ENCODE results near the gene KDM2A.

The KDM2A gene

DNA sequence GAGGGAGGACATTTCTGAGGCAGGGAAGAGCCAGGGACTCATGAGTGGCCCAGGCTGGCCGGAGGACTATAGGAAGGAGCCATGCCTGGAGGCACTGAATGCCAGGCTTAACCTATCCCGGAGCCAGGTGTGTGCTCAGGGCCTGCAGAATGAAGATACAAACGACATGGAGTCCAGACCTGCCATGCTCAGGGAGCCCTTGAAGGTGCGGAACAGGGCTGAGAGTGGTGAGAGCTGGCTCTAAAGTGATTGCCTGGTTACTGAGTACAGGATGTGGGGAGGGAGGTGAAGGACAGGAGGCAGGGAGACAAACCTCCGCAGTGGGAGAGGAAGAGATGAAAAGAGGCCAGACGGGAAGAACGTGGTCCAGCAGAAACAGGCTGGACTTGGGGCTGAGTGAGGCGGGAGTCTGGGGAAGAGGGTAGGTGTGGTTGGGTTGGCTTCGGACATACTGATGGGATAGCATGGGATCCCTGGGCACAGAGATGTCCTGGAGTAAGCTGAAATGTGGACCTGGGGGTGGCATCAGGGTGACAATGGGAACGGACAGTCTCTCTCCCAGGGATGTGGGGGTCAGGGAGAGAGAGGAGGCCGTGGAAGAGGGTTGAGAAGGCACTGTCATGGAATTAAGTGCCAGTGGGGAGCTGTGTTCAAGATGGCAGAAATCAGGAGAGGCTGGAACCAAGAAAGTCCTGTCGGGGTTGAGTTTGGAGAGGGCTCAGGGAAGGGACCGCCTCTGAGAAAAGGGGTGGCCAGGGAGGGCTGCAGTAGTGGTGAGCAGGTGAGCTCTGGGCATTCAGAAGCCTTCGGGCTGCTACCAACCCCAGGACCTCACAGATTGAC is 168.5 kb downstream of the KDM2A start:
- no peak for DNase-seq

DNA sequence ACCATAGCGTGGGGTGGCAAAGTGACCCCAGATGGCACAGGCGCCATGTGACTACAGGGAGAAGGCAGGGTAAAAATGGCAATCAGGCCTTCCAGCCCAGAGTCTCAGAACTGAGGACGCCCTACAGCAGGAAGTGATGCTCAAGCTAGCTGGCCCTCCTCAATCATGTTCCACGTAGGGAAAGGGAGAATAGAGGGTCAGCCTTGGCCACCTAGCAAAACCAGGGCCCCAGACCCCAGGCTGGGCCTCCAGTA is 169.1 kb downstream of the KDM2A start:
- no peak for DNase-seq

DNA sequence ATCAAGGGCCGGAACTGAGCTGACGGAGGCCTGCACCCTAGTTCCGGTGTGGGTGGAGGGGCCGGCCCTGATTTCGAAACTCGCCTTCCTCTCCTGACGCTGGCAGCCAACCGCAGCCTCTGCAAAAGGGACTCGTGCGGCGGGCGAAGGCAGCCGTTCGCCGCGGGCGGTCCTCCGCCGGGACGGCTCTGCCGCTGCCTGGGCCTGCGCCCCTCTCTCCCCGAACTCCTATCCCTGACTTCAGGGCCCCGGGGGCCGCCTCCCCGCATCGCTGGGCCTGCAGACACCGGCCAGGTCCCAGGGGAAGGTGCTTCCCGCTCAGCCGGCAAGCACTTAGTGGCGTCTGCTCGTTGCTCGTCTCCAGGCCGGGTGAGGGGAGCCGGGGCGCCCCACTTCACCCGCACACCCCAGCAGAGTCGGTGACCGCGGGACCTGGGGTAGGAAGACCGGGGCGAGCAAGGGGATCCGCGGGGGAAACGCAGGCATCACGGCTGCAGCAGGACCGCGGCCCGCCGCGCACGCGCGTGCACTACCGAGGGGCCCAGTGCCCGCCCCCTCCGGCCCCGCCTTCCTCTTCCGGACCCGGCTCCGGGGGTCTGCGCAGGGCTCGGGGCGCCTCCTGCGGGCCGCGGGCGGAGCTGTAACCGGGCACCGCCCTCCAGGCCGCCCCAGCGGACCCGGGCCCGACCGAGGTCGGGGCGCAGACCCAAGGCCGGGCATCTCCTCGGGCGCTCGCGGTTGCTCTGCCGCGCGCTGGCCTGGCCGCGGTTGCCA is 169.6 kb downstream of the KDM2A start:
- DNase-seq: peak; percentile 89

DNA sequence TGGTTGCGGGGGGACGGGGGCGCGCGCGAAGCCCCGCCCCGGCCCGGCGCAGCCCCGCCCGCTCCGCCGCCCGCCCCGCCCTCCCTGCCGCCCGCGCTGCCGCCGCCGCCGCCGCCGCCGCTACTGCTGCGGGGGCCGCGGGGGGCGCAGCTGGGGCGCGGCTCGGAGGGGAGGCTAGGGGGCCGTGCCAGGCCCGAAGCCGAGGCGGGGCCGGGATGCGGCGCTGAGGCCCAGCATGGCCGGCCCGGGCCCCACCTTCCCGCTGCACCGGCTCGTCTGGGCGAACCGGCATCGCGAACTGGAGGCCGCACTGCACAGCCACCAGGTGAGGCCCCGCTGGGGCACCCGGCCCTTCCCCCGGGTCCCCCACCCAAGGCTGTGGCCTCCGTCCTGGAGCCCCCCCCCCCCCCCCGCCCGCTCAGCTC is 170.2 kb downstream of the KDM2A start, which contains the start of gene ANKRD13D:
ANKRD13D (plus strand) TSS at position 78 of the 425 bp plus-strand sequence; CDS start at position 236, 158 bp downstream.
- no peak for DNase-seq

DNA sequence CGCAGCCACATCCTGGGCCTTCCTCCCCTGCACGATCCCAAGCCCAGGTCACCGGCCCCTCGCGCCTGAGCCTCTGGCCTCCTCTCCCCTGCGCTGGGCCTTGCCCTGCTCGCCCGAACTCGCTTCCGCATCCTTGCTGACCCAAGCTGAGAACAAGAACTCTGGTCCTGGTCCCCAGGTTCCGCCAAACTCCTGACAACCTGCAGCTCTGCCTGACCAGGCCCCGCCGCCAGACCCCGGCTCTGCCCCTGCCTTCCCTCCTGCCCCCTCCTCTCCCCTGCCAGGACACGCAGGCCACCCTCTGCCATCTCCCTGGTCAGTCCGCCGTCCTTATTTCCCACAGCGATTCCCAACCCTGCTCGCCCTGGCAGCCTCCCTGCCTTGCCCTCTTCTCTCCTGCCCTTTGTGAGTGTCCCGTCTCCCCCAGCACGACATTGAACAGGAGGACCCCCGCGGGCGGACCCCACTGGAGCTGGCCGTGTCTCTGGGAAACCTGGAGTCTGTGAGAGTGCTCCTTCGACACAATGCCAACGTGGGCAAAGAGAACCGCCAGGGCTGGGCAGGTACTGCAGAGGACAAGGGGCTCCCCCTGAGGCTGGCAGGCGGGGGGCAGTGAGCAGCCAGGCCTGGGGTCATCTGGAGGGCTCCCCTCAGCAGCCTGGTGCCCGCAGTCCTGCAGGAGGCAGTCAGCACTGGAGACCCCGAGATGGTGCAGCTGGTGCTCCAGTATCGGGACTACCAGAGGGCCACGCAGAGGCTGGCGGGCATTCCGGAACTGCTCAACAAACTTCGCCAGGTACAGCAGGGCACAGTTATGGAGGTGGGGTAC is 170.8 kb downstream of the KDM2A start:
- no peak for DNase-seq

DNA sequence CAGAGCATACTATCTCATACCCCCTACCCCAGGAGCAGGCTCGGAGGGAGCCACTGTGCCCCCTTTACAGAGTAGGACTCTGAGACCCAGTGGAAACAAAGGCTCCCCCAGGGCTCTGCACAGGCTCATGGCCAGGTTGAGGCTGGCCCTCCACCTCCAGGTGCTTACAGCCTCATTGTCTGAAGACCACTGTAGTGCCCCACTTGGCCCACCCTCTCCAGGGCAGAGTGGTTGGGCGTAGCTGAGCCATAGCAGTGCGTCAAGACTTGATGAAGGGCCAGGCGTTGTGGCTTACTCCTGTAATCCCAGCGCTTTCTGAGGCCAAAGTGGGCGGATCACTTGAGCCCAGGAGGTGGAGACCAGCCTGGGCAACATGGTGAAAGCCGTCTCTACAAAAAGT is 171.7 kb downstream of the KDM2A start:
- no peak for DNase-seq

DNA sequence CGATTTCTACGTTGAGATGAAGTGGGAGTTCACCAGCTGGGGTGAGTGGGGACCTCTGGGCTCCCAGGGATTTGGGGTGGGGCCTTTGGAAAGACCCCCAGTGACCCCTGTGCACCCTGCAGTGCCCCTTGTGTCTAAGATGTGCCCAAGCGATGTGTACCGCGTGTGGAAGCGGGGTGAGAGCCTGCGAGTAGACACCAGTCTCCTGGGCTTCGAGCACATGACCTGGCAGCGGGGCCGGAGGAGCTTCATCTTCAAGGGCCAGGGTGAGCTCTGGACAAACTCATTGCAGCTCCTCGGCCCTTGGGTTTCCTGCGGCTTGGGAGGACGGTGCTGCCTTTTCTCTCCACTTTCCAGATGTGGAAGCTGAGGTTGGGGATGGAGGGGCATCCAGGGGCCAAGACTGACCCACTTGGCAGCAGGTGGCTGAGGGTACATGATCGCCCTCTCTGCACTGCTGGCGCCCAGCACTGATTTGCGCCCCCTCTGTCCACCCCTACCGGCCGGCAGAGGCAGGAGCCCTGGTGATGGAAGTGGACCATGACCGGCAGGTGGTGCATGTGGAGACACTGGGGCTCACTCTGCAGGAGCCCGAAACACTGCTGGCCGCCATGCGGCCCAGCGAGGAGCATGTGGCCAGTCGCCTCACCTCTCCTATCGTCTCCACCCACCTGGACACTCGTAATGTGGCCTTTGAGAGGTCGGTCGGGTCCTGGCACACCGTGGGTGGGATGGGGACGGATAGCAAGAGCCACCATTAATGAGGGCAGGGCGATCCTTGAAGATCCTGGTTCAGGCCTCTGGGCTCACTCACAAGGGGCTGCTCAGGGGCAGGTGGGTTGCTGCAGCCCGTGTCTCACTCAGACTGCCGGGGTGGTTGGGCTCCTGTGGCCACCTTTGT is 172.7 kb downstream of the KDM2A start:
- no peak for DNase-seq

DNA sequence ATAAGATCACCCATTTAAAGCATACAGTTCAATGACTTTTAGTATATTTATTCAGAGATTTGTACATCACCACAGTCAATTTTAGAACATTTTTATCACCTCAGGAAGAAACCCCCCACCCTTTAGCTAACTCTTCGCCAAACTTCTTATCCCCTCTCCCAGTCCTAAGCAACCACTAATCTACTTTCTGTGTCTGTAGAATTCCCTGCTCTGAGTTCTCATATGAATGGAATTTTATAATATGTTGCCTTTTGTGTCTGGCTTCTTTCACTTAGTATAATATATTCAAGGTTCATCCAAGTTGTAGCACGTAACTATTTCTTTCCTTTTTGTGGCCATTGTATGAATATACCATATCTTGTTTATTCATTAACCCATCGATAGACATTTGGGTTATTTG is 173.6 kb downstream of the KDM2A start:
- DNase-seq: no peak

DNA sequence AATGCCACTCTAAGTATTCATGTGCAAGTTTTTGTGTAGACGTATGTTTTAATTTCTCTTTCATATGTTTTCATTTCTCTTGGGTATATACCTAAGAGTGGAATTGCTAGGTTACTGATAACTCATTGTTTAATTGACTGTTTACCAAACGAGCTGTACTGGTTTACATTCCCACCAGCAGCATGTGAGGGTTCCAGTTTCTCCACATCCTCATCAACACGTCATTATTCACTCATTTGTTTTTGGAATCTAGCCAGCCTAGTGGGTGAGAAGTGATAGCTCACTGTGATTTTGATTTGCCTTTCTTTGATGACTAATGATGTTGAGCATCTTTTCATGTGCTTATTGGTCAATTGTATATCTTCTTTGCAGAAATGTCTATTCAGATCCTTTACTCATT is 174.0 kb downstream of the KDM2A start:
- no peak for DNase-seq

DNA sequence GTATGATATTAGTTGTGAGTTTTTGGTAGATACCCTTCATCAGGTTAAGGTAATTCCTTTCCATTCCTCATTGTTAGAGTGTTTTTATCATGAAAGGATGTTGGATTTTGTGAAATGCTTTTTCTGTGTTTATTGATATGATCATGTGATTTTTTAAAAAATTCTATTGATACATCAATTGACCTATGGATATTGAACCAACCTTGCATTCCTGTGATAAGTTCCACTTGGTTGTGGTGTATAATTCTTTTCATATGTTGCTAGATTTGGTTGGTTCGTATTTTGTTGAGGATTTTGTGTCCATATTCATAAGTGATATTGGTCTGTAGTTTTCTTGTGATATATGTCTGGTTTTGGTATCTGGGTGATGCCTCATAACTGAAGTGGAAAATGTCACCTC is 176.8 kb downstream of the KDM2A start:
- no peak for DNase-seq

DNA sequence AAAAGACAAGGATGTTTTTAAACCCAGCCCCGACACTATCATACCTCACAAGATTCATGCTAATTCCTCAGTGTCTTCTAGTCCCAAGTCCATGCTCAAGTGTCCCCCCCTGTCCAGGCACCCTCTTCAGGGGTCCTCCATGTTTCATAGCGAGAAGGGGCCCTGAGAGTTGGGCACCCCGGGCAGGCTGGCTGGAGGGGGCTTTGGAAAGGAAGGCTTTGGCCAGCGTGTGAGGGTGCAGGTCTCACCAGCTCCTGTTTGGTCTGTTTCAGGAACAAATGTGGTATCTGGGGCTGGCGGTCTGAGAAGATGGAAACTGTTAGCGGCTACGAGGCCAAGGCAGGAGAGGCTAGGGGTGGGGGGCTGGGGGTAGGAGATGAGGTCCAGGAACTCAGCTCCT is 179.7 kb downstream of the KDM2A start:
- no peak for DNase-seq

DNA sequence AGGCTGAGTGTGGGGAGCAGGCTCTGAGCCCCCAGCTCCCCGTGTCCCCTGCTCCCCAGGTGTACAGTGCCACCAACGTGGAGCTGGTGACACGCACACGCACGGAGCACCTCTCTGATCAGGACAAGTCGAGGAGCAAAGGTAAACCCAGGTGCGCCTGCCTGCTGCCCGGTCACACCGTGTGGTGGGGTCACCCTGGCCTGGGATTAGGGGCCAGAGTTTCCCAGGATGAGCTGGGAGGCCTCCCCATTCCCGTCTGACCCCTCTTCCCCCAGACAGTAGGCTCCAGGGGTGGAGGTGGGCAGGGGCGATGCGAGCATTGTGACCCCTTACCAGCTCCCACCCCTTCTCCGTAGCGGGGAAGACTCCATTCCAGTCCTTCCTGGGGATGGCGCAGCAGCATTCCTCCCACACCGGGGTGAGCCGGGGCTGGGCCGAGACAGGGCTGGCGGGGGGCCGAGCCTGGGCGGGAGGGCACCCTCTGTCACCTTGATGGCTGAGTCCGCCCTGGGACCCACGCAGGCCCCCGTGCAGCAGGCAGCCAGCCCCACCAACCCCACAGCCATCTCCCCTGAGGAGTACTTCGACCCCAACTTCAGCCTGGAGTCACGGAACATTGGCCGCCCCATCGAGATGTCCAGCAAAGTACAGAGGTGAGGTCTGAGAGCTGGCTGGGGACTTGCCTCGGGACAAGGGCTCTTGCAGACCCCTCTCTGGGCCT is 180.6 kb downstream of the KDM2A start:
- no peak for DNase-seq

DNA sequence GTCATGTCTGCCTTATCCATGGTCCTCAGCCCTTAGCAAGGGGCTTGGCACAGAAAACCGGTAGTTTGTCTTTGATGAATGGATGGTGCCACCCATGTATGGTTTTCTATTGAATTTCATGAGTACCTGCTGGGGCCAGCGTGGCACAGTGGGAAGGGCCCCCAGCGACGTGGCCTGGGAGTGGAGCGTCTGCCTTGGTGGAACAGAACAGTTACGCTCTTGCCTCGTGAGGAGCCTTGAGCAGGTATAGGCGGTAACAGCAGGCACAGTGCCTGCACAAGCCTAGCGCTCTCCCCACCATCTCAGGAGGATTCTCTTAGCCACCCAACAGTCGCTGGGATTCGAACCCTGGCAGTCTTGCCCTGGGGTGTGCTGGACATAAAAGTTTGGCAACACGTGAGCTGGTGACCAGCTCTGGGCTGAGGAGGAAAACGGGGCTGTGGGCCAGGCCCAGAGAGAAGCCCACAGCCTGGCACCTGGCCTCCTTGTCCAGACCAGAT is 181.2 kb downstream of the KDM2A start:
- DNase-seq: no peak

DNA sequence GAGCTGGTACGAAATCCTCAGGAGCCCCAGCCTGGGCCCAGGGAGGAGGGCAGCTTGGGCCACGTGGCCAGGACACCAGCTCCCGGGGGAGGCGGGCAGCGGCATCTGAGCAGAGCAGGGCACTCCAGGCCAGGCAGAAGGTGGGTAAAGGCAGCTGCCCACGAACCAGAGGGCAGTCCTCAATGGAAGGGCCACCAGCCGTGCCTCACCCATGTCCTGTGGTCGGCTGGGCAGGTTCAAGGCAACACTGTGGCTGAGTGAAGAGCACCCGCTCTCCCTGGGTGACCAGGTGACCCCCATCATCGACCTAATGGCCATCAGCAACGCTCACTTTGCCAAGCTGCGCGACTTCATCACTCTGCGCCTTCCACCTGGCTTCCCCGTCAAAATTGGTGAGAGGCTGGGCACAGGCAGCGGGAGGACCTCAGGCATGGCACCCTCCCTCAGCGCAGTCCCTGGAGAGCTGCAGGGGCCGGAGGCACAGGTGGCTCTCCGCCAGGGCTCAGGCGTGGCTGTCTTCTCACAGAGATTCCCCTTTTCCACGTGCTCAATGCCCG is 181.8 kb downstream of the KDM2A start:
- DNase-seq: no peak

DNA sequence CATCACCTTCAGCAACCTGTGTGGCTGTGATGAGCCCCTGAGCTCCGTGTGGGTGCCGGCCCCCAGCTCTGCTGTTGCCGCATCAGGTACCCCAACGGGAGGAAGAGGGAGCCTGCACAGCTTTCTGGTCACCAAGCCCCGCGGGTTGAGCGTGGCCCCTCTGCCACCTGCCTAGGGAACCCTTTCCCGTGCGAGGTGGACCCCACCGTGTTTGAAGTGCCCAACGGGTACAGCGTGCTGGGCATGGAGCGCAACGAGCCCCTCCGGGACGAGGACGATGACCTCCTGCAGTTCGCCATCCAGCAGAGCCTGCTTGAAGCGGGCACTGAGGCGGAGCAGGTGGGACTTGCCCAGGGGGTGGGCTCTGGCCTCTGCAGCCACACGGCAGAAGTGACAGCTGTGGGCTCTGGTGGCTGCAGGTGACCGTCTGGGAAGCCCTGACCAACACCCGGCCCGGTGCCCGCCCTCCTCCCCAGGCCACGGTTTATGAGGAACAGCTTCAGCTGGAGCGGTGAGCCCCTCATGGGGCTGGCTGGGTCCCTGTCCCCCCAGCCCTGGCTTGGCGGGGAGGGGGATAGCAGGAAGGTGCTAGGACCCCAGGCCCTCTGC is 182.4 kb downstream of the KDM2A start:
- no peak for DNase-seq

DNA sequence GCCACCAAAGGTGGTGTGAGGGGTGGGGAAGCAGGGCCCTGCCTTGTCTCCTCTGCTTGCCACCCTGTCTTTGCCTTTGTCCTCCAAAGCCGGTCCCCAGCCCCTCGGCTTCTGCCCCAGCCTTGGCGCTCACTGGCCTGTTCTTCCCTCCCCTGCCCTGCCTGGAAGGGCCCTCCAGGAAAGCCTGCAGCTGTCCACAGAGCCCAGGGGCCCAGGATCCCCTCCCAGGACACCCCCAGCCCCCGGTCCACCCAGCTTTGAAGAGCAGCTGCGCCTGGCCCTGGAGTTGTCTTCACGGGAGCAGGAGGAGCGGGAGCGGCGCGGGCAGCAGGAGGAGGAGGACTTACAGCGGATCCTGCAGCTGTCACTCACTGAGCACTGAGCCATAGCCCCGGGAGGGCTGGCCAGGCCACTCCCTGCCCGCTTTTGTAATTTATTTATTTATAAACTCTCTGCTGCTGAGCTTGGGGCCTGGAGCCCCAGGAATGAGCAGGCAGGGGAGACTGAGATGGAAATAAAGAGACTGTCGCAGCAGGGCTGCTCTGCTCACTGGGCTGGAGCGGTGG is 183.0 kb downstream of the KDM2A start:
- no peak for DNase-seq

DNA sequence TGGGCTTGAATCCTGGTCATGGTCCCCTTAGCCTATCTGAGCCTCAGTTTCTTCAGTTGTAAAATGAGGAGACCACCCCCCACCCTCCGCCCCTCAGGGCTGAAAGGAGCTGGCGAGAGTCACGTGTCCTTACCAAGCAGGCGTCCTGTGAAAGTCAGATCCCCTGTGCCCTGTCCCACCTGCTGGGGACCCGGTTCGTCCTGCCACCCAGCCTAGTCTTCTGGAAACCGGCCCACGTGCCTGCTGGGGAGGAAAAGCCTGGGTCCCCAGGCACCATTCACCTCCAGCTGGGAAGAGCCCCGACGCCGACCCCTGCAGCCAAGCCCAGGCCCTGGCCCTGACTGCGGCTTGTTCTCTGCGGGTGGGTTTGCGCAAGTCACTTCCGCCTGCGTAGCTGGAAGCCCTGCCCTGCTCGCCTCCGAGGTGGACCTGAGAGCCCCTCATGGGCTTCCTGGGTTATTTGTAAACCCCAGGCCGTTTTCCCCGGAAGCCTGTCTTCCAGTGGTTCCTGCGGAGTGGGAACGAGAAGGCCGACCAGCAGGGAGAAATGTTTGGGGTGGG is 183.6 kb downstream of the KDM2A start:
- no peak for DNase-seq

DNA sequence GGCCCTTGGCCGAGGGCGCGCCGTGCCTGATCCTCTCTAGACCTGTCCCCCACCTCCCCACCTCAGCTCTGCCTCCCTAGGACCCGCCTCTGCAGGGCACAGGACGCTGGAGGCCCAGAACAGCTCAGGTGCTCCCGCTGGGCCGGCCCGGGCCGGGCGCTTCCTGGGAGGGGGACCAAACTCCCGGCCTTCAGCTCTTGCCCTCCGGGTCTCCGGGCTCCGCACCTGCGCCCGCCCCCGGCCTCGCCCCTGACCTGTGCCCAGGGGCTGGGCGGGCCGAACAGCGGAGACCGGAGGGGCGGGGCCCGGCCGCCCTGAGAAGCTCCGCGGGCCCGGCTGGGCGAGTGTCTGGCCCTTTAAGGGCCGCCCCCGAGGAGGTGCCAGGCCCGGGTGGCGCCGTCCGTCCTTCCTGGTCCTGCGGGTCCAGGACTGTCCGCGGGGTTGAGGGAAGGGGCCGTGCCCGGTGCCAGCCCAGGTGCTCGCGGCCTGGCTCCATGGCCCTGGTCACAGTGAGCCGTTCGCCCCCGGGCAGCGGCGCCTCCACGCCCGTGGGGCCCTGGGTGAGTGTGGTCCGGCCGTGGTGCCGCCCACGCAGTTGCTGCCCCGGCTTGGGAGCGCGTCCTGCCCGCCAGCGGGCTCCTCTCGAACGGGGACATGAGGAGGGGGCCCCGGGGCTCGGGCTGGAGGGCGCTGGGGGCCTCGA is 184.2 kb downstream of the KDM2A start, which contains the start of gene SSH3:
SSH3 (plus strand) TSS at position 399 of the 703 bp plus-strand sequence; CDS start at position 495, 96 bp downstream.
- DNase-seq: peak; percentile 51

DNA sequence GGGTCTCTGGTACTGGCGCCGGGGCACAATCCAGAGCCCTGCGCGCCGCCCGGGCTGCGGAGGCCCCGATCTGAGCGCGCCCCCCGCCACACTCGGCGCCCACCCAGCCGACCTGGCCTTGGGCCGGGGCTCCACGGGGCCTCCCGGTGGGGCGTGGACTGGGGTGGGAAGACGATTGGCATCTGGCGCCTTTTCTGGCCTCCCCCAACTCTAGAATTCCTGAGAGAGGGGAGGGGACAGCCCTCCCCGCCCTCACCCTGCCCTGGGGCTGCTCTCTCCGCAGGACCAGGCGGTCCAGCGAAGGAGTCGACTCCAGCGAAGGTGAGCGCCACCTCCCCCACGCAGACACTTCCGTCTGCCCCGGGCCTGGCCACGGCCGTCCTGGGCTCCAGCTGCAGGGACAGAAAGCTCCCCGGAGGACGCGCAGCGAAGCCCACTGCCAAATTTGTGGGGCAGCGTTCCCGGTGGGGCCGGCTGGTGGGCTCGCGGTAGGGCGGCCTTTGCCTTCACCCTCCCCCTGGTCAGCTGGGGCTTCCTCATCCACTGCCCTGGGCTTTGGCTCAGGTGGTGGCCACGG is 184.9 kb downstream of the KDM2A start:
- DNase-seq: no peak
